Limb (tissue), 2 donors: Measurements from ENCODE around the gene ALDH1A2.
"Not testable (repeated sequence)": the region's sequence is repeated elsewhere in the genome, so short reads cannot be mapped to it uniquely, and the experiment has no call there.

ENCODE experiments used
- DNase-seq, 2 donors: peaks; one replicate each; pipeline ENCODE4 v3.0.0-alpha.2; 2016; ENCODE audit errors: extremely low spot score in 2 of 2

Gene ALDH1A2

GRCh38 chr15:58042006-58042405 lies 23.5 kb downstream of the ALDH1A2 start:
- DNase-seq, result no peak

GRCh38 chr15:58040150-58040549 lies 25.4 kb downstream of the ALDH1A2 start:
- DNase-seq, result no peak

- DNase-seq, result no peak
These were observed 26.2 kb downstream of the ALDH1A2 start for GRCh38 chr15:58039079-58040035.

GRCh38 chr15:58038426-58039078 lies 27.0 kb downstream of the ALDH1A2 start:
- peak in 1 of 2 donors; percentile 63 for DNase-seq

- DNase-seq, result no peak
These were observed 27.7 kb downstream of the ALDH1A2 start for GRCh38 chr15:58037723-58038301.

- DNase-seq, result no peak
These were observed 28.9 kb downstream of the ALDH1A2 start for GRCh38 chr15:58036579-58036978.

GRCh38 chr15:58028392-58028791 lies 37.1 kb downstream of the ALDH1A2 start:
- not testable (repeated sequence) for DNase-seq

- DNase-seq, result no peak
These were observed 39.0 kb downstream of the ALDH1A2 start for GRCh38 chr15:58026552-58026951.

- no peak for DNase-seq
These were observed 39.5 kb downstream of the ALDH1A2 start for GRCh38 chr15:58026051-58026450.

GRCh38 chr15:58021332-58022230 lies 43.9 kb downstream of the ALDH1A2 start:
- no peak for DNase-seq

- no peak for DNase-seq
These were observed 45.8 kb downstream of the ALDH1A2 start for GRCh38 chr15:58019503-58020376.

GRCh38 chr15:58017869-58018268 lies 47.6 kb downstream of the ALDH1A2 start:
- no peak for DNase-seq

GRCh38 chr15:58016581-58017175 lies 48.8 kb downstream of the ALDH1A2 start:
- DNase-seq, result no peak

- no peak for DNase-seq
These were observed 49.9 kb downstream of the ALDH1A2 start for GRCh38 chr15:58015565-58015964.

- DNase-seq, result no peak
These were observed 51.0 kb downstream of the ALDH1A2 start for GRCh38 chr15:58014470-58014869.

- DNase-seq, result no peak
These were observed 51.5 kb downstream of the ALDH1A2 start for GRCh38 chr15:58014040-58014439.

GRCh38 chr15:58010983-58011382 lies 54.5 kb downstream of the ALDH1A2 start:
- DNase-seq, result peak; percentile 32 to 36

GRCh38 chr15:58003810-58004209 lies 61.7 kb downstream of the ALDH1A2 start:
- DNase-seq, result no peak

- no peak for DNase-seq
These were observed 63.0 kb downstream of the ALDH1A2 start for GRCh38 chr15:58002338-58003126.
